Measurements from ENCODE around the gene GALNT9.

The GALNT9 gene

GRCh38 chr12:132194556-132194955 lies 134.8 kb downstream of the GALNT9 start:
- WGBS (ENCODE audit: insufficient coverage, insufficient read length), result no CpG with 5 or more reads among the region's 8 CpGs
- Histone ChIP-seq H3K27me3 (ENCODE audit: control insufficient read depth, insufficient read depth, low read length) (peaks cover 5% of the 10 kb centered on the region; the same call in 1 of the 2 replicates), H3K27ac (ENCODE audit: low read length) (no peak overlapping the region), H3K36me3 (ENCODE audit: control insufficient read depth, insufficient read depth, low read length) (no peaks in the 10 kb centered on the region), H3K9me3 (ENCODE audit: control insufficient read depth, insufficient read depth, low read length) (no peaks in the 10 kb centered on the region), H3K4me3 (ENCODE audit: low read length) (no peak overlapping the region), H3K4me1 (ENCODE audit: control insufficient read depth, insufficient read depth, low read length) (peaks cover 2% of the 10 kb centered on the region; the same call in 1 of the 2 replicates)
- no peak for DNase-seq (ENCODE audit: low read depth, low spot score)

GRCh38 chr12:132194056-132194455 lies 135.3 kb downstream of the GALNT9 start:
- Histone ChIP-seq H3K9me3 (ENCODE audit: control insufficient read depth, insufficient read depth, low read length) (no peaks in the 10 kb centered on the region), H3K36me3 (ENCODE audit: control insufficient read depth, insufficient read depth, low read length) (no peaks in the 10 kb centered on the region), H3K4me1 (ENCODE audit: control insufficient read depth, insufficient read depth, low read length) (peaks cover 4% of the 10 kb centered on the region; the same call in 1 of the 2 replicates), H3K27me3 (ENCODE audit: control insufficient read depth, insufficient read depth, low read length) (peaks cover 8% of the 10 kb centered on the region), H3K4me3 (ENCODE audit: low read length) (no peak overlapping the region), H3K27ac (ENCODE audit: low read length) (no peak overlapping the region)
- no peak for DNase-seq (ENCODE audit: low read depth, low spot score)
- WGBS (ENCODE audit: insufficient coverage, insufficient read length), result no CpG with 5 or more reads among the region's 10 CpGs

GRCh38 chr12:132191715-132192553 lies 137.5 kb downstream of the GALNT9 start:
- no CpG with 5 or more reads among the region's 31 CpGs for WGBS (ENCODE audit: insufficient coverage, insufficient read length)
- peaks cover 8% of the 10 kb centered on the region for H3K27me3 ChIP-seq (ENCODE audit: control insufficient read depth, insufficient read depth, low read length)
- no peaks in the 10 kb centered on the region for H3K9me3 ChIP-seq (ENCODE audit: control insufficient read depth, insufficient read depth, low read length)
- H3K4me3 ChIP-seq (ENCODE audit: low read length), result no peak overlapping the region
- no peaks in the 10 kb centered on the region; the same call in 1 of the 2 replicates for H3K36me3 ChIP-seq (ENCODE audit: control insufficient read depth, insufficient read depth, low read length)
- peaks cover 4% of the 10 kb centered on the region; the same call in 1 of the 2 replicates for H3K4me1 ChIP-seq (ENCODE audit: control insufficient read depth, insufficient read depth, low read length)
- DNase-seq (ENCODE audit: low read depth, low spot score), result no peak
- no peak overlapping the region for H3K27ac ChIP-seq (ENCODE audit: low read length)

- H3K4me1 ChIP-seq (ENCODE audit: control insufficient read depth, insufficient read depth, low read length), result 0 out of 2 replicates have a peak, but pooled peaks cover 4% of the 10 kb centered on the region
- no peaks in the 10 kb centered on the region; the same call in 1 of the 2 replicates for H3K36me3 ChIP-seq (ENCODE audit: control insufficient read depth, insufficient read depth, low read length)
- DNase-seq (ENCODE audit: low read depth, low spot score), result no peak
- peaks cover 8% of the 10 kb centered on the region for H3K27me3 ChIP-seq (ENCODE audit: control insufficient read depth, insufficient read depth, low read length)
- H3K9me3 ChIP-seq (ENCODE audit: control insufficient read depth, insufficient read depth, low read length), result no peaks in the 10 kb centered on the region
- no peak overlapping the region for H3K4me3 ChIP-seq (ENCODE audit: low read length)
- no CpG with 5 or more reads among the region's 30 CpGs for WGBS (ENCODE audit: insufficient coverage, insufficient read length)
- no peak overlapping the region for H3K27ac ChIP-seq (ENCODE audit: low read length)
Measured at GRCh38 chr12:132190834-132191500, 138.4 kb downstream of the GALNT9 start.

- H3K27ac ChIP-seq (ENCODE audit: low read length), result no peak overlapping the region
- H3K27me3 ChIP-seq (ENCODE audit: control insufficient read depth, insufficient read depth, low read length), result peaks cover 8% of the 10 kb centered on the region
- no CpG with 5 or more reads among the region's 59 CpGs for WGBS (ENCODE audit: insufficient coverage, insufficient read length)
- H3K9me3 ChIP-seq (ENCODE audit: control insufficient read depth, insufficient read depth, low read length), result no peaks in the 10 kb centered on the region
- H3K36me3 ChIP-seq (ENCODE audit: control insufficient read depth, insufficient read depth, low read length), result no peaks in the 10 kb centered on the region; the same call in 1 of the 2 replicates
- H3K4me1 ChIP-seq (ENCODE audit: control insufficient read depth, insufficient read depth, low read length), result 0 out of 2 replicates have a peak, but pooled peaks cover 4% of the 10 kb centered on the region
- DNase-seq (ENCODE audit: low read depth, low spot score), result no peak
- H3K4me3 ChIP-seq (ENCODE audit: low read length), result peak overlapping the region; percentile 49; the same call in 1 of the 2 replicates
Measured at GRCh38 chr12:132190012-132190755, 139.2 kb downstream of the GALNT9 start.

- Histone ChIP-seq H3K27me3 (ENCODE audit: control insufficient read depth, insufficient read depth, low read length) (peaks cover 8% of the 10 kb centered on the region), H3K9me3 (ENCODE audit: control insufficient read depth, insufficient read depth, low read length) (no peaks in the 10 kb centered on the region), H3K36me3 (ENCODE audit: control insufficient read depth, insufficient read depth, low read length) (no peaks in the 10 kb centered on the region; the same call in 1 of the 2 replicates), H3K4me3 (ENCODE audit: low read length) (peak overlapping the region; percentile 49; the same call in 1 of the 2 replicates), H3K27ac (ENCODE audit: low read length) (no peak overlapping the region), H3K4me1 (ENCODE audit: control insufficient read depth, insufficient read depth, low read length) (0 out of 2 replicates have a peak, but pooled peaks cover 4% of the 10 kb centered on the region)
- peak; percentile 25 for DNase-seq (ENCODE audit: low read depth, low spot score)
- no CpG with 5 or more reads among the region's 69 CpGs for WGBS (ENCODE audit: insufficient coverage, insufficient read length)
Measured at GRCh38 chr12:132189378-132190011, 139.9 kb downstream of the GALNT9 start.

- H3K27me3 ChIP-seq (ENCODE audit: control insufficient read depth, insufficient read depth, low read length), result peaks cover 8% of the 10 kb centered on the region
Measured at GRCh38 chr12:132188916-132189325, 140.5 kb downstream of the GALNT9 start.

GRCh38 chr12:132188451-132188901 lies 140.9 kb downstream of the GALNT9 start:
- Histone ChIP-seq H3K4me1 (ENCODE audit: control insufficient read depth, insufficient read depth, low read length) (0 out of 2 replicates have a peak, but pooled peaks cover 4% of the 10 kb centered on the region), H3K27me3 (ENCODE audit: control insufficient read depth, insufficient read depth, low read length) (peaks cover 8% of the 10 kb centered on the region), H3K27ac (ENCODE audit: low read length) (no peak overlapping the region), H3K9me3 (ENCODE audit: control insufficient read depth, insufficient read depth, low read length) (no peaks in the 10 kb centered on the region), H3K36me3 (ENCODE audit: control insufficient read depth, insufficient read depth, low read length) (no peaks in the 10 kb centered on the region; the same call in 1 of the 2 replicates), H3K4me3 (ENCODE audit: low read length) (no peak overlapping the region)
- no peak for DNase-seq (ENCODE audit: low read depth, low spot score)
- WGBS (ENCODE audit: insufficient coverage, insufficient read length), result no CpG with 5 or more reads among the region's 21 CpGs

More at GRCh38 chr12:132188916-132189325, 140.5 kb downstream of the GALNT9 start:
- H3K27ac ChIP-seq (ENCODE audit: low read length), result no peak overlapping the region
- no peak for DNase-seq (ENCODE audit: low read depth, low spot score)
- H3K4me1 ChIP-seq (ENCODE audit: control insufficient read depth, insufficient read depth, low read length), result 0 out of 2 replicates have a peak, but pooled peaks cover 4% of the 10 kb centered on the region
- H3K36me3 ChIP-seq (ENCODE audit: control insufficient read depth, insufficient read depth, low read length), result no peaks in the 10 kb centered on the region; the same call in 1 of the 2 replicates
- no CpG with 5 or more reads among the region's 20 CpGs for whole genome bisulfite sequencing (ENCODE audit: insufficient coverage, insufficient read length)
- peak overlapping the region; percentile 49; the same call in 1 of the 2 replicates for H3K4me3 ChIP-seq (ENCODE audit: low read length)
- no peaks in the 10 kb centered on the region for H3K9me3 ChIP-seq (ENCODE audit: control insufficient read depth, insufficient read depth, low read length)

- Histone ChIP-seq H3K27me3 (ENCODE audit: control insufficient read depth, insufficient read depth, low read length) (peaks cover 10% of the 10 kb centered on the region), H3K4me1 (ENCODE audit: control insufficient read depth, insufficient read depth, low read length) (0 out of 2 replicates have a peak, but pooled peaks cover 4% of the 10 kb centered on the region), H3K4me3 (ENCODE audit: low read length) (no peak overlapping the region), H3K9me3 (ENCODE audit: control insufficient read depth, insufficient read depth, low read length) (no peaks in the 10 kb centered on the region), H3K36me3 (ENCODE audit: control insufficient read depth, insufficient read depth, low read length) (no peaks in the 10 kb centered on the region; the same call in 1 of the 2 replicates), H3K27ac (ENCODE audit: low read length) (no peak overlapping the region)
- WGBS (ENCODE audit: insufficient coverage, insufficient read length), result no CpG with 5 or more reads among the region's 35 CpGs
- DNase-seq (ENCODE audit: low read depth, low spot score), result no peak
Measured at GRCh38 chr12:132187646-132188450, 141.5 kb downstream of the GALNT9 start.

Data from iPS DF 6.9 (cell line).